ENCODE results near the gene SYNGR3. TPM values are rescaled to one million over a fixed set of nuclear protein-coding genes. Genes with fewer than 3 reads are reported as not detected.
A peak's percentile ranks its signal among the peaks of the same experiment; 100 is the strongest.
"Not testable (repeated sequence)": the region's sequence is repeated elsewhere in the genome, so short reads cannot be mapped to it uniquely, and the experiment has no call there.

The SYNGR3 gene
- total RNA-seq, 1 experiment from 2014 or later = 2.5 TPM

DNA sequence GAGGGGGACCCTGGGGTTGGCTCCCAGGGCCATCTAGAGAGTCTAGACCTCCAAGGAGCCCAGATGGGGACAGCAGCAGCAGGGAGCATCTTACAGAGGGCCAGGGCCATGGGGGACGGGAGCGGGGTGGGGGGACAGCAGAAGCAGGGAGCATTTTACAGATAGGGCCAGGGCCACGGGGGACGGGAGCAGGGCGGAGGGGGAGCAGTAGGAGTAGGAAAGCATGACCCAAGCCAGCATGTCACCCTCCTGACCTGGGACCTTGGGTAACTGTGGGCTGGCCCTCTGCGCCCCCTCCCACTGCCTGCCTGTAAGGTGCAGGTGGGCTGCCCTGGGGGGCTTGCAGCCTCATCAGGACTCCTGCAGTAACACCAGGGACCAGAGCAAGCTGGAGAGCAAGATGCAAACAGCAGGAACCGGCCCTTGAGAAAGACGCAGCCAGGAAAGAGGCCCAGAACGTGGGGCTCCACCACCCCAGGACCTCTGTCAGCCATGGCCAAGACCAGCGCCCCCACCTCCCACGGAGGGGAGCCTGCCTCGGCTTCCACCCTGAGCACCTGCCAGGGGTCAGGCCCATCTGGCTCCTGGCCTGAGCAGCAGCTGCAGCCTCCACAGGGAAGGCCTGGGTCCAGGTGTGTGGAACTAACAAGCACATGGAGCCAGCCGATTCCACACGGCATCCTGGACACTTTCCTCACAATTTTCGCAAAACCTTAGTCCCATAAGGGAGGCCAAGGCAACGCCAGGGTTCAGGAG lies 17.5 kb downstream of the SYNGR3 start:
- no peak for DNase-seq (ENCODE audit: low read depth)

DNA sequence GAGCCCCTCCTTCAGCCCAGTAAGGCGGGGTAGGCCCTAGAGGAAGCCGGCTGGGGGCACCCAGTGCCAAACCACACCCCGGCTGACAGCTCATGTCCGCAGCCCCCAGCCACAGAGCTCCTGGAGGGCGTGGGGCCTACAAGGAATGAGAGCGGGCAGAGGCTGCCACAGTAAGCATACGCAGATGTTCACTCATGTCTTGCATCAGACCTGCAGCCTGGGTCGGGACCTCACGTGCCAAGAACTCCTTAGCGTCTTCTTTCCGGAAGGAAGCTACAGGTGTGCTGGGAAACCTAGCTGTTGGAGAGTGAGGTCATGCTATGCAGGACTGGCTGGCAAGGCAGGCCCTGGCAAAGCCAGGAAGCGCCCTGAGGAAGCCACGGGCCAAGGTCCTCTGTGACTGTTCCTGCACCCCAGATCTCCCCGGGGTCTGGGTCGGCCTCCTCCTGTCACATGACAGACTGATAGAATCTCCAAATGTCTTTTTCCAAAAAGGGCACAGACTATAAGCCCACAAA lies 18.3 kb downstream of the SYNGR3 start:
- DNase-seq (ENCODE audit: low read depth) = peak; percentile 91

DNA sequence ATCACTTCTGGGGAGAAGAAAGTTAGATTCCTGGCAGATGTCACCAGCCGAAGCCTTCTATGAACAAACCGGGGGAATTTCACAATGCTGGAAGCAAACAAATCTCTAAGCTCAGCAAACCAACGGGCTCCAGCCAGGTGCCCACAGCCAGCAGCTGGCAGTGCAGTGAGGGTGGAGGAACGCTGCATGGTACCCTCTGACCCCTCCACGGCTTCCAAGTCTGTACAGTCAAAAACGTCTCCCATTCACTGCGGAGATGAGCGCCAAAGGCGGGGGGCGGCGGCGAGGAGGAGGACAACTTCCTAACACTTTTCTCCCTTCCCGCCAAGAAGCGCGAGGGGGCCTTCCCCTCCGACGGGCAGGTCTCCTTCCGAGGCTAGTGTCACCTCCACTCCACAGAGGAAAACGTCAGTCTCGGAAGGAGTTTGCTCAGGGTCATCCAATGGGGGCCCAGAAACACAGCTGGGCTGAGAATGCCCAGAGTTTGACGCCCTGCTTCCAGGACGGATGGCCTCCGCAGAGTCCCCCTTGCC lies 18.9 kb downstream of the SYNGR3 start:
- DNase-seq (ENCODE audit: low read depth) = no peak

DNA sequence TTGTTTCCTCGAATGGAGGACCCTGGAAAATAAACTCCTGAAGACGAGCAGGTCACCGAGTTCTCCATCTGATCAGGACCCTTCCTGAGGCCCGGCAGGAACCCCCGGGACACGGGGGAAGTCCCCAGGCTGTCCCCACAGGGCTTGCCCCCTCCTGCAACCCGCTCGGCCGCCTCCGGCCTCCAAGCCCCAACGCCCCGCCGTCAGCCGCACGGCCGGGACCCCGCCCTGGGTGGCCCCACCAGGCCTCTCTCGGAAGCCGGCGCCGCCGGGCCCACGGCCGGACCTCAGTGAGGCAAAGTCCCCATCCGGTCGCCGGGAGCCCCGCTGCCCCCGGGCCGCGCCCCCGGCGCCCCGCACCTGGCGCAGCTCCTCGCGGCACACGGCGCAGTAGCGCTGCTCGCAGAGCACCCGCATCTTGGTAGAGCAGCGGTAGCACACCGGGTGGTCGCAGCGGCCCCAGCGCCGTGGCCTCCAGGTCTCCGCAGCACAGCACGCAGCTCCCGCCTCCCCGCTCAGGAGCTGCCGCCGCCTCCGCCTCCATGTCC lies 19.5 kb downstream of the SYNGR3 start:
- DNase-seq (ENCODE audit: low read depth) = no peak

DNA sequence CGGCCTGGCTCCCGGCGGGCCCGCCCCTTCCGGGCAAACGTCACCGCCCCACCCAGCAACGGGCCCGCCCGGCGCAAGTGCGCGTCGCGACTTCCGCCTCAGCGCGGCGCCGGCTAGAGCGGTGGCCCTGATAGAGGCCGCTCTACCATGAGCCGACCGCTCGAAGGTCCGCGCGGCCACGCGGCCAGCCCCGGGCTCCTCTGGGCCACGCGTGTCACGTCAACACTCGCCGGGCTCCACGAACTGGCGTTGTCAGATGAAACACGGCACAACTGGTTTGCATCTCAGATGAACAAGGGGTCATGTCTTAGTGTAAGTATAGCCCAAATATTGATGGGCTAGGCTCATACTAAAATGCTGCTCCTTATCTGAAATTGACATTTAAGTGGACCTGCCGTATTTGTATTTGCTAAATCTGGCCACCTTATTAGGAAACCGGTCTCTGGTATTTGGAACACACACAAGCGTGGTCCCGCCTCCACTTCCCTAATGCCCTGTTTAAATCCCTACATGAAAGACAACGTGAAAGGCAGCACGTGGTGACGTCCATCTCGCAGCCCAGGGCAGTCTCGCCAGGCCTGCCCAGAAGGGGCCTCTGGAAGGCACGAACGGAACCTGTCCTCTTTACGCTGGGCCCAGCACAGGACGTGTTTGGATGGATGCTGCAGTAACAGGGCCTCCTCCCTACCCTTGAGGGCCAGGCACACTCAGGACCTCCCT lies 20.2 kb downstream of the SYNGR3 start, which contains the start of gene ZNF598:
ZNF598 (minus strand) TSS at position 31 of the 720 bp plus-strand sequence.
- peak; percentile 79 for DNase-seq (ENCODE audit: low read depth)

DNA sequence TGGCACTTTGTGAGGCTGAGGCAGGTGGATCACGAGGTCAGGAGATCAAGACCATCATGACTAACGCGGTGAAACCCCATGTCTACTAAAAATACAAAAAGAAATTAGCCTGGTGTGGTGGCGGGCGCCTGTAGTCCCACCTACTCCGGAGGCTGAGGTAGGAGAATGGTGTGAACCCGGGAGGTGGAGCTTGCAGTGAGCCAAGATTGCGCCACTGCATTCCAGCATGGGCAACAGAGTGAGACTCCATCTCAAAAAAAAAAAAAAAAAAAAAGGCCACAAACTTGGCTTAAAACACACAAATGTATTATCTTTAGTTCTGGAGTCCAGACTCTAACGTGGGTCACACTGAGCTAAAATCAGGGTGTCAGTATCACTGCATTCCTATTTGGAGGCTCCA lies 22.0 kb downstream of the SYNGR3 start:
- not testable (repeated sequence) for DNase-seq (ENCODE audit: low read depth)

DNA sequence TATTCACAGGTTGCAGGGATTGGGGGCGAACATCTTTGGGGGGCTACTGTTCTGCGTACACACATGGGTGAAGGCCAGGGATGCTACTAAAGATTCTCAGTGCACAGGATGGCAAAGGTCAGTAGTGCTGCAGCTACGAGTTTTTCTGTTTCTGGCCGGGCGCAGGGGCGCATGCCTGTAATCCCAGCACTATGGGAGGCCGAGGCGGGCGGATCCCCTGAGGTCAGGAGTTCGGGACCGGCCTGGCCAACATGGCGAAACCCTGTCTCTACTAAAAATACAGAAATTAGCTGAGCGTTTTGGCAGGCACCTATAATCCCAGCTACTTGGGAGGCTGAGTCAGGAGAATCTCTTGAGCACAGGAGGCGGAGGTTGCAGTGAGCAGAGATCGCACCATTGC lies 23.8 kb downstream of the SYNGR3 start:
- no peak for DNase-seq (ENCODE audit: low read depth)

DNA sequence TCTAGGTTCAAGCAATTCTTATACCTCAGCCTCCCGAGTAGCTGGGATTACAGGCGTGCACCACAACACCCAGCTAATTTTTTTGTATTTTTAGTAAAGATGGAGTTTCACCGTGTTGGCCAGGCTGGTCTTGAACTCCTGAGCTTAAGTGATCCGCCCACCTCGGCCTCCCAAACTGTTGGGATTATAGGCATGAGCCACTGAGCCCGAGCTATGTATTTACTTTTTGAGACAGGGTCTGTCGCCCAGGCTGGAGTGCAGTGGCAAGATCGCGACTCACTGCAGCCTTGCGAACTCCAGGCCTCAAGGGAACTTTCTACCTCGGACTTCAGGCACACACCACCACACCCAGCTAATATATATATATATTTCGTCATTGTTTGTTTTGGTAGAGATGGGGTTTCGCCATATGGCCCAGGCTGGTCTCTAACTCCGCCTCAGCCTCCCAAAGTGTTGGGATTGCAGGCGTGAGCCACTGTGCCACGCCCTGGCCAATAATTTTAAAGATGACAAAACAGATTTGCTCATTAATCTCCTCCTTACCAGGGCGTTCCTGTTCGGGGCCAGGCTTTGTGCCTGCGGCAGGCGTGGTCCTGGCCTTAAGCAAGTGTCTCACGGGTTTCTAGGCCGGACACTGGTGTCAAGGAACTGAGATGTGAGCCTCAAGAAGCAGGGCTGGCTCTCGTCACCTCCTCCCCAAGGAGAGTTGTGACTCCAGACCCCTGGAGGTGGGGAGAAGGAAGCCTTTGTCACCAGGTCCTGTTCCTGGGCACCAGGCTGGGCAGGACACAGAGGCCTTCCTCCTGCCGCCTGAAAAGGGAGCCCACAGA lies 25.6 kb downstream of the SYNGR3 start:
- DNase-seq (ENCODE audit: low read depth) = no peak

DNA sequence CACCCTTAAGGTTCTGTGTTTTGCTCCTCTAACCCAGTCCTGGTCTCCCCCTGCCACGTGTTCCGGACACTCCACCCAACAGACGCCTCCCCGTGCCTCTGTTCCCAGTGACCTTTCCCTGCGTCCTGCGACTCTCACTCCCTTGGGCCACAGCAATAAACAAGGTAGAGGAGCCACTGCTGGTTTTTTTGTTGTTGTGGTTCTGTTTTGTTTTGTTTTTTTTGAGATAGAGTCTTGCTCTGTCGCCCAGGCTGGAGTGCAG lies 26.1 kb downstream of the SYNGR3 start:
- no peak for DNase-seq (ENCODE audit: low read depth)

DNA sequence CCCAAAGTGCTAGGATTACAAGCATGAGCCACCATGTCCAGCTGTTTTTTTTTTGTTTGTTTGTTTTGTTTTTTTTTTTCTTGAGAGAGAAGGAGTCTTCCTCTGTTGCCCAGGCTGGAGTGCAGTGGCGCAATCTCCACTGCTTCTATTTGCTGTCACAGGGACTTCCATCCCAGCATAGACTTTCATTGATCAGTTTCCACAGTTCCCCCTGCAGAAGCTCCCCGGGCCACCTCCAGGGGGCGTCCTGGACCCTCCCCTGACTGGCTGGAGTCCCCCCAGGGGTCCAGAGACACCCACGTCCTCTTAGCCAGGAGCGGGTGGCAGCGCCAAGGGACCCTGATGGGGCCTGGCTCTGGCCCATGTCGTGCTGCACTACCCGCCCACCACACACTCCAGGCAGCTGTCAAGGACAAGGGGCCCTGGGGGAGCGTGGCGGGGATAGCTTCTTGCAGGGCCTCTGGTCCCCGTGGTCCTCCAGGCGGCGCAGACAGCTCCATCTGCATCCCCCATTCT lies 26.7 kb downstream of the SYNGR3 start:
- no peak for DNase-seq (ENCODE audit: low read depth)

DNA sequence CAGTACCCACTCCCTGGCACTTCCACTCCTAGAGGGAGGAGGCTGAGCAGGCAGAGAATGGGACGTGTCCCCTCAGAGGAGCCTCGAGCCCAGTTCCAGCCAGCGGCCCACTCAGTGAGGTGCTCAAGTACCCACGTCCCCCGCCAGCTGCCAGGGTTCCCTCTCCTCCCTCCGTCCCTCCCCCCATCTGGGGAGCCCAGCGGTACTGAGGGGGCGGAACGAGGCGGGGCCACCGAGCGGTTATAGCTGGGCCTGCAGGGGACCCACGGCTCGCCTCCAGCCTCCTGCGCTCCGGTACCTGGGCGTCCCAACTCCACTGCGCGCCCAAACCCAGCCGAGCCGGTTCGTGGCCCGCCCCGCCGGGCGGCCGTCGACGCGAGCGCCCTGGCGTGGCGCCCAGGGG lies 29.7 kb downstream of the SYNGR3 start, which contains the start of gene NPW:
NPW (plus strand) TSS at position 268 of the 403 bp plus-strand sequence.
- DNase-seq (ENCODE audit: low read depth) = no peak

DNA sequence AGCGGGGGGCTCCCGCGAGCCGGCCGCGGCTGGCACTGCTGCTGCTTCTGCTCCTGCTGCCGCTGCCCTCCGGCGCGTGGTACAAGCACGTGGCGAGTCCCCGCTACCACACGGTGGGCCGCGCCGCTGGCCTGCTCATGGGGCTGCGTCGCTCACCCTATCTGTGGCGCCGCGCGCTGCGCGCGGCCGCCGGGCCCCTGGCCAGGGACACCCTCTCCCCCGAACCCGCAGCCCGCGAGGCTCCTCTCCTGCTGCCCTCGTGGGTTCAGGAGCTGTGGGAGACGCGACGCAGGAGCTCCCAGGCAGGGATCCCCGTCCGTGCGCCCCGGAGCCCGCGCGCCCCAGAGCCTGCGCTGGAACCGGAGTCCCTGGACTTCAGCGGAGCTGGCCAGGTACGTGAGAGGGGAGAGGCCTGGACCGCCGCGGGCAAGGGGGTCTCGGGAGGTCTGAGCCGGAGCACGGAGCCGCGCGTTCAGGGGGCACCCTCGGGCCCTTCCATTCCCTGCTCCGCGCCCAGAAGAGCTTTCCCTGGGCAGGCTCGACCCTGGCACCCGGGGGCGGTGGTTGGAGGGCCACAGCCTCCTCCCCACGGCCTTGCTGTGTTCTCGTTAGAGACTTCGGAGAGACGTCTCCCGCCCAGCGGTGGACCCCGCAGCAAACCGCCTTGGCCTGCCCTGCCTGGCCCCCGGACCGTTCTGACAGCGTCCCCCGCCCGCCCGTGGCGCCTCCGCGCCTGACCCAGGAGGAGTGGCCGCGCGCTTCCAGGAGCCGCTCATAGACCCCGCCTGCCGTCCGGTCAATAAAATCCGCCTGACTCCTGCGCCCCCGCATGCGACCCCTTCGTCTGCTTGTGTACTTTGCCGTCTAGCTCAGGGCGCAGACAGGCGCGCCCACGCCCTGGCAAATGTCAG lies 30.4 kb downstream of the SYNGR3 start:
- no peak for DNase-seq (ENCODE audit: low read depth)

DNA sequence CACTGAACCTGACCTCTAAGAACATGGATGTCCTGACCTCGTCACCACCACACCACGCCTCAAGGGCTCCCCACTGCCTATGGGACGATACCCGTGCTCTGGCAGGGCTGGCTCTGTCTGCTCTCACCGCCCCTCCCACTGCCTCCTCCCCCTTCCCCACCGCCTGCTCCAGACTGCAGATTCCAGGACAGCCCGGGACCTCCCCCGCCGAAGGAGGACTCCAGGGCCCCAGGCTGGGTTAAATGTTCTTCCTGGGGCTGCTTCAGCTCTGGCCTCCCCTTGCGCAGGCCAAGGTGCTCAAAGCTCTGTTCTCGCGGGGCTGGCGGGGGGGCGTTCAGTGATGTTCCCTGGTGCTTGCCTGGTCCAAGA lies 32.9 kb downstream of the SYNGR3 start:
- DNase-seq (ENCODE audit: low read depth) = no peak

DNA sequence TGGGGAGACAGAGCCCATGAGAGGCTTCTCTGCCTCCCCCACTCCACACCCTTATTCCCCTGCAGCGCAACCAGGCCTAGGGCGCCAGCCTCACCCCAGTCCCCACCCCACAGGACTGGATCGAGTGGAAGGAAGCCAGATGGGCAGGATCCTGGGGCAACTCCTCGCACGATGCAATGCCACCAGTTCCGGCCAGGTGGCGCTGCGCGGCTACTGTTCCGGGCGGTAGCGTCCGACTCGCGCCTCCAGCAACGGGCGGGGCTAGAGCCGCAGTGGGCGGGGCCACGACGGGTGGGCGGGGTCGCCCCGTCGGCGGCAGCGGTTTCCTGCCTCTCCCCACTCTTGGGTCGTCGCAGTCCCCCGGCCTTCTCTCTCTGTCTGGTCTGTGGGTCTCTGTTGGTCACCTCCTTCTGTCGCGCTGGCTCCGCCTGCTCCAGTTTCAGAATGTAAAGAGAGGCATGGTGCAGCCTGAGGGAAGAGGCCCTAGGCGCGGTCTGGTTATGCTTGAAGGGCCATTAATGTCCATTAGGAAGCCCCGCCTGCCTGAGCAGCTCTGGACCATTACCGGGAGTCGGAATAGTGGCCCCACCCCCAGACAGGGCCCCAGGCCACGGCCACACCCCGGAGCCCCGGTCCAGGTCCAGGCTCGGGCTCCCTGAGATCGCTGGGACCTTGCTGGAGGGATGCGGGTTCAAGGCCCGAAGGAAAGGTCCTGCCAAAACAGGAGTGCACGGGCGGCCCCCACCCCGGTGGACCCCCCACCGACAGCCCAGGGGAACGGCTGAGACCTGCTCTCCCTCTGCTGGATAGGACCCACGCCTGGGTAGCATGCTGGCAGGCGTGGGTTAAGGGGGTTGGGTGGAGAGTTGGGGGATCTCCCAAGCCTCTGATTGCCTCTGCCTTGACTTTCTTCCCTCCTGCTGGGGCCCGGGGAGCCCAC lies 33.6 kb downstream of the SYNGR3 start:
- peak; percentile 86 for DNase-seq (ENCODE audit: low read depth)

DNA sequence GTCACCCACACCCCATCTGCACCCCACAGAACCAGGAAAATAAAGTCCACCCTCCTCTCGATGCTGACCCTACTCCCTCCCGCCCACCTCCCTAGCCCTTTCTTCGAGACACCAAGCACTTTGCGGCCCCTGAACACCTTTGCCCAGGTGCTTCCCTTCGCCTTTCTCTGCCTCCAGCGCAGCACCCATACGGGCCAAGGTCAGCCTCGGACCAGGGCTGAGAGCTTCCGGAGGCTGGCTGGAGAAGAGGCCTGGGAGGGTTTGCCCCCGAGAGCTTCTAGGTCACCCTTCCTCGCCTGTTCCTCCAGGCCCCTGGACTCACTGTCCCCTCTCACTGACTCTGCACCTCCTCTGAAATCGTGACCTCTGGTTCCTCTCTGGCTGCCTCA lies 34.3 kb downstream of the SYNGR3 start:
- no peak for DNase-seq (ENCODE audit: low read depth)

DNA sequence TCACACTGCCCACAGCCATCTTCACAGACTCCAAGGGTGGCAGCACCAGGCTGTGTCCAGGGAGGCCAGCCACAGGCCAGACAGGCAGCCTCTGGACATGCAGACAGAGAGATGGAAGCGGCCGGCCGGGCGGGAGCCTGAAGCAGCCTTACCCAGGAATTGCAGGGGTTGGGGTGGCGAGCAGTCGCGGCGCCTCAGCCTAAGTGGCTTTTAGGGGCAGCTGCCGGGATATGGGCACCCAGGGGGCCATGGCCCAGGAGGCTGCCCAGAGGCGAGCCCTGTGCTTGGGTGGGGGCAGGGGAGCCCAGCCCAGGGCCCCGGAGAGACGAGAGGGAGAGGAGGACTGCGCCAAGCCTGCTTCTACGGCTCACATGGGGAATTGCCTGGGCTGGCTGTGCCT lies 35.5 kb downstream of the SYNGR3 start:
- no peak for DNase-seq (ENCODE audit: low read depth)

DNA sequence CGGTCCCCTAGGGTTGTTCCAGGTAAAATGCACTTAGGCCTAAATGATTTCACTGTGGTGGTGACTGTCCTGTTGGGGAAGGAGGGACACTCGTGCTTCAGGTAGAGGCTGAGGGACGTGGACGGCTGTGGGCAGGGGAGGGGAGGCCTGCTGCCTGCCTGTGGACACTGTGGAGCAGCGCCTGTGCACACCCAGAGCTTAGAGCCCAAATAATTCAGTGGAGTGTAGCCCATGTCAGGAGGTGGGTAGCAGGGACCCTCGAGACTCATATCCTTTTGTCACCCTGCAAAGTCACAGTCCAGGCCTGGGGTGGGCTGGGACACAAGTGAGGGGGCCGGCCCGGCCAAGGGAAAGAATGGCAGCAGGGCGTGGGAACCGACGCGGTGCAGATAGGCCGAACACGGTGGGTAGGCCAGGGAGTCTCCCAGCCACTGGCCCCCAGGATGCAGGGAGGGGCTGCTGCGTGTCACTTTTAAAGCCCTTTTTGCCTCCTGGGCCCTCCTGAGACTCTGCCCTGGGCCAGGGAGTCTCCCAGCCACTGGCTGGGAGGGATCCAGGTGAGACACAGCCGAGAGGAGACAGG lies 36.2 kb downstream of the SYNGR3 start:
- no peak for DNase-seq (ENCODE audit: low read depth)

DNA sequence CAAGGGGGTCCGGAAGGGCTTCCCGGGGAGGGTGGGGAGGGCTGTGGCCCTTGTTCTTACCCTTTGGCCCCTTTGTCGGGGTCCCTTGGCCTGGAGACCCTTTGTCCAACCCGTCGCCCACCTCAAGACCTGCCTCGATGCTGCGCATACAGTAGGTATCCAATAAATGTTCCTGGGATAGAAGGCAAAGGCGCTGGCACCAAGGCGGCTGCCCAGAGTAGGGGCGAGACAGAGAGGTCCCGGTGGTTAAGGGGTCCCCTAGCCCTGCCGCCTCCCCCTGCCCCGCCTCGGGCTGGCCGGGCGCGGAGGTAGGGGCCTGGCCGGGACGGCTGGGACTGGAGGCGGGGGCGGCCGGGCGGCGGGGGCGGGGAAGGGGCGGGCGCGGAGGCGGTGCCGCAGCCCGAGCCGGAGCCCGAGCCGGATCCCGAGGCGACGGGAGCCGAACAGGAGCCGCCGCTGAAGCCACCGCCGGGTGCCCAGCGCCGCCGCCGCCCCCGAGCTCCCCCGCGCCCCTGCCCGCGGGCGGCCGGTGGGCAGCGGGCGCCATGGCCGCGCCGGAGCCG lies 36.8 kb downstream of the SYNGR3 start, which contains the start of gene NHERF2:
NHERF2 (plus strand) TSS at position 442 of the 563 bp plus-strand sequence; CDS start at position 546, 104 bp downstream.
- no peak for DNase-seq (ENCODE audit: low read depth)

Measured in HT1080 (cell line).